GM21367 (cell line): ENCODE results near the gene OSBPL1A.

Experiments
- ATAC-seq: cut with Tn5 transposase; IDR thresholded peaks from one replicate; pipeline ENCODE4 v1.9.1; 2021; ENCODE audit not compliant: unreplicated experiment

The OSBPL1A gene

GRCh38 chr18:24344509-24344908 lies 53.1 kb downstream of the OSBPL1A start:
- no peak for ATAC-seq

- ATAC-seq: no peak
Measured at GRCh38 chr18:24342347-24342746, 55.3 kb downstream of the OSBPL1A start.

GRCh38 chr18:24341361-24341760 lies 56.3 kb downstream of the OSBPL1A start:
- ATAC-seq: no peak

DNA sequence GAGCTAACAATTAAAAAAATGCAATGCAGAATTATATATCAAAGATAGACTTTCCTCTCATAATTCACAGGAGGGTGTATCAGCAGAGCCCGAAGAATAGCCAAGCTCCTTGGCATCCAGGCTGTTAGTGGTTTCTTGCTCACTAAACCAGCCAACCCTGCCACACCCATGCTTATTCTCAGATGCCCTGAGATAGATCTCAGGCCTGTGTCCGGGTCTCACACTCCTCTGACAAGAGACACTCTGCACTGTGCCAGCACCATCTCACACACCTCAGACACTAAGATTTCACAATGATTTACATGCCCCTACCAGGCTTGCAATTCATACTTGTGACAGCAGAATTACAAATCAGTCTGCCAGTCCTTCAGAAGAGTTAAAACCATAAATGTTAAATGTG lies 64.5 kb downstream of the OSBPL1A start:
- ATAC-seq: no peak

- no peak for ATAC-seq
Measured at GRCh38 chr18:24326211-24326610, 71.4 kb downstream of the OSBPL1A start.

- ATAC-seq: no peak
Measured at GRCh38 chr18:24322584-24323136, 75.0 kb downstream of the OSBPL1A start.

GRCh38 chr18:24321071-24321470 lies 76.6 kb downstream of the OSBPL1A start:
- no peak for ATAC-seq

GRCh38 chr18:24319757-24320156 lies 77.9 kb downstream of the OSBPL1A start:
- ATAC-seq: no peak

GRCh38 chr18:24317370-24317769 lies 80.3 kb downstream of the OSBPL1A start:
- ATAC-seq: no peak

DNA sequence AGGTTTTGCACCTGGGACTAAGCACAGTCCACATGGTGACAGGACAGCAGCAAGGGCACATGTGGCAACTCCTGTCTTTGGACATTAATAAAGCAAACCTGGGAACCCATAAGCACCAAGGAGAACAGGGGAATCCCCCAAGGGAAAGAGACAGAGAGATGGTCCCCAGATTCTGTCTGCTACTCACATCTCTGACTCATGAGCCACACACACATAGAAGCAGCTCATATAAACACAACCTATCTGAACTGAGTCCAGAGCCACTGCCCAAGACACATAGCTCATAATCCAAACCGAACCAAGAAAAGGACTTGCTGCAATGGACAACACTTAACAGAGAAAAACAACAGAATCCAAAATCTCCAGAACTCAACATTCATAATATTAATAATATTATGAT lies 82.5 kb downstream of the OSBPL1A start:
- ATAC-seq: no peak

DNA sequence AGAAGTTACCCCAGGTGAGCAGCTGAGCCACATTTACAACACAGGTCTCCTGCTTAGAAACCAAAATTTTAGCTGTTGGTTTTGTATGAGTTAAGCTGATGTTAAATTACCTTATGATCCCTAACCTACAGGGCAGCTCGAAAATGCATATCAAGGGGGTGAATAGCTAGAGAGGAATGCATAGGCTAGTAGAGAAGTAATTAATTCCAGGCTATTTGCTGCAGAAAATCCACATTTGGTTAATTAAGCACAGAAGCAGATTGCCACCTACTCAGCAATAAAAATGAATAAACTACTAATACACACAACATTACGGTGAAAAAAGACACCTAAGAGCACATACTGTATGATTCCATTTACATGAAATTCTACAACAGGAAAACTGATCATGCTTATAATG lies 91.4 kb downstream of the OSBPL1A start:
- no peak for ATAC-seq

DNA sequence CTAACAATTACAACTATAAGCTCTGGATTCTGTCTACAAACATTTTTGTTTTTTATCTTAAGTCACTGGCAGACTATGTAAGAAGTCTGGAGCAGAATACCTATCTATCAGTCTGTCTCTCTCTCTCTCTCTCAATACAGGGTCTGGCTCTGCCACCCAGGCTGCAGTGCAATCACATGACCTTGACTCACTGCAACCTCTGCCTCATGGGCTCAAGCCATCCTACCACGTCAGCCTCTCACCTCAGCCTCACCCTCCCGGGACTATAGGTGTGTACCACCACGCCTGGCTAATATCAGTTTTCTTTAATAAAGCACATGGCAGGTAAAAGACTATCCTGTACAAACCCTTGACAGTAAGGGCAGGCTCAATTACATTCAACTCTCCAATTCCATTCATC lies 96.9 kb downstream of the OSBPL1A start:
- no peak for ATAC-seq

- ATAC-seq: no peak
Measured at GRCh38 chr18:24296276-24296675, 101.3 kb downstream of the OSBPL1A start.

DNA sequence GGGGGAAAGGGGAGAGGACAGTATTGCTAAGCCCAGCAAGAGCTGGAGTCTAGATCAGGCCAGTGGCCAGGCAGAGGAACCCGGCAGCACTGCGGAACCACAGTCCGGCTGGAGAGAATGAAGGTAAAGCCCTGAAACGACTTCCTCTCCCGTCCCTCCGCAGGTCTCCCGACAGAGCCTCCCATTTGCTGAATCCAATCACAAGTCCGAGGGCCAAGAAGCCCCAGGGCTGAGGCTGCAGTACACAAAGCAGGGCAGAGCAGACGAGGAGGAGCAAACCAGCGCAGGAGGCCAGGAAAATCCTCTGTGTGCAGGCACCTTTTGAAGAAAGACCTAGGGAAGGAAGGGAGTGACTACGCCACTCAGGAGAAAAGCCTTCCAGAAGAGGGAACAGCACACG lies 104.4 kb downstream of the OSBPL1A start:
- ATAC-seq: no peak

DNA sequence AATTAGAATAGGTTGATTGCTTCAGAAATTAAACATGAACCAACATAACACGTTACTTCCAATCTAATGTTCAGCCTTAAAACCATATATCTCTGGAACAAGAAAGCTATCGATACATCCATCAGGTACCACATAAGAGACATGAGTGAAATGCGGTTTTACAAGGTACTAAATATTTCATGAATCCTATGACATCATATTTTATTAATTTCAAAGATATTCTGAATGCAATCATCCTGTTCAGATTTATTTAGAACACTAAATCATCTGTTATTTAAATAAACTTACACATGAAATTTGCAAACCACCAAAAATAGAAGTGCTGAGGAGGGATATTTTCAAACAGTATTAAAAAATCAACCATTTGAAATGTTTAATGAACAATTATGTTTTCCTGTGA lies 119.0 kb downstream of the OSBPL1A start:
- no peak for ATAC-seq

- ATAC-seq: no peak
Measured at GRCh38 chr18:24277516-24278195, 120.0 kb downstream of the OSBPL1A start.

DNA sequence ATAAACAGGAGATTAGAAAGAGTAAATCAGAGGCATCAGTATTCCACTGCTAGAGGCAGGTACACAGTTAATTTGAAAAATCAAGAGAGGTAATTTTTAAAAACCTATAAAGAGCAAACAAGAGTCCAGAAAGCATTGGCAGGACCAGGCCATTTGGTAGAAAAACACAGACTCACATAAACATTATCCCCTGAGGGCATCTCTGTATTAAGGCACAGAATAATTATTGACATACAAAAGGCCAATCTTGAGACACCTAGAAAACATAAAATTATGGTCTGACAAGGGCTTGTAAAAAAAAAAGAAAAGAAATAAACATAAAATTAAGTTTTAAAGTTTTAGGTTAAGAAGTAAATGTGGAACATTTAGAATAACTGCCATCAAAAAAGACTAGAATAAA lies 120.6 kb downstream of the OSBPL1A start:
- no peak for ATAC-seq

GRCh38 chr18:24274837-24275236 lies 122.8 kb downstream of the OSBPL1A start:
- ATAC-seq: no peak

DNA sequence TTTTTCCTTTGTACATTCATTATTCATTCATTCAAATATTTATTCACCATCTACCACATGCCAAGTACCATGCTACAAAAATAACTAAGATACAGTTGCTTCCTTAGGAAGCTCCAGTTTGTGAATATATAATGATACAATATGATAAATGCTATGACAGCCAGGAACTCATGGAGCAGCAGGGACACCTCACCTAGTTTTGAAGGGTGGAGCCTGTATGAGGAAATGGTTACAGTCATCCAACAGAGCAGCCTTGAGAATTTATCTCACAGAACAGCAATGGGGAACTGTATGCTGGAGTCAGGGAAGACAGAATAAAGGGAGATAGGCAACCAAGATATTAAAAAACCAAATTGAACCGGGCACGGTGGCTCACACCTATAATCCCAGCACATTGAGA lies 124.0 kb downstream of the OSBPL1A start:
- no peak for ATAC-seq

DNA sequence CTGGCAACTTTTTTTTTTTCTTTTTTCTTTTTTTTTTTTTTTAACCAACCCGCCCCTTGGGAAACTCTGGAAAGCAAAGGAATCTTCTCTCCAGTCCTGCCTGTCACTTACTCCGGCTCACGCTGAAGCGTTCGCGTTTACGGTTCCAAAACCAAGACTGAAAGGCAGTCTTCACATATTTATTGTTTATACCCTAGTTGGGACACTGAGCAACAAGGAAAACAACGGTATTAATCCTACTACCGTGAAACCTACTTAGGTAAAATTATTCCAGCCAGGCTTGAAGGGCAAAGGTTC lies 125.4 kb downstream of the OSBPL1A start:
- no peak for ATAC-seq

- ATAC-seq: no peak
Measured at GRCh38 chr18:24271381-24272228, 126.0 kb downstream of the OSBPL1A start.

- no peak for ATAC-seq
Measured at GRCh38 chr18:24270937-24271380, 126.7 kb downstream of the OSBPL1A start.
